ENCODE data around the gene ARID1B.

The ARID1B gene

GRCh38 chr6:156900292-156900691 lies 123.1 kb downstream of the ARID1B start:
- in situ Hi-C loops (cut with MboI; ENCODE audit: low sequenced_read_pairs): no loop called here

GRCh38 chr6:156901309-156902019 lies 124.3 kb downstream of the ARID1B start:
- in situ Hi-C loops (cut with MboI; ENCODE audit: low sequenced_read_pairs): no loop called here

- in situ Hi-C loops (cut with MboI; ENCODE audit: low sequenced_read_pairs): no loop called here
Measured at GRCh38 chr6:156902782-156903181, 125.6 kb downstream of the ARID1B start.

GRCh38 chr6:156904176-156904967 lies 127.2 kb downstream of the ARID1B start:
- in situ Hi-C loops (cut with MboI; ENCODE audit: low sequenced_read_pairs): no loop called here

- in situ Hi-C loops (cut with MboI; ENCODE audit: low sequenced_read_pairs): no loop called here
Measured at GRCh38 chr6:156905801-156906200, 128.6 kb downstream of the ARID1B start.

- in situ Hi-C loops (cut with MboI; ENCODE audit: low sequenced_read_pairs): no loop called here
Measured at GRCh38 chr6:156906451-156906850, 129.3 kb downstream of the ARID1B start.

GRCh38 chr6:156909212-156910010 lies 132.2 kb downstream of the ARID1B start:
- in situ Hi-C loops (cut with MboI; ENCODE audit: low sequenced_read_pairs): no loop called here

- in situ Hi-C loops (cut with MboI; ENCODE audit: low sequenced_read_pairs): no loop called here
Measured at GRCh38 chr6:156910011-156910334, 132.8 kb downstream of the ARID1B start.

GRCh38 chr6:156910938-156911337 lies 133.8 kb downstream of the ARID1B start:
- in situ Hi-C loops (cut with MboI; ENCODE audit: low sequenced_read_pairs): no loop called here

GRCh38 chr6:156911581-156911980 lies 134.4 kb downstream of the ARID1B start:
- in situ Hi-C loops (cut with MboI; ENCODE audit: low sequenced_read_pairs): no loop called here

GRCh38 chr6:156912431-156912830 lies 135.3 kb downstream of the ARID1B start:
- in situ Hi-C loops (cut with MboI; ENCODE audit: low sequenced_read_pairs): no loop called here

- in situ Hi-C loops (cut with MboI; ENCODE audit: low sequenced_read_pairs): no loop called here
Measured at GRCh38 chr6:156914181-156914580, 137.0 kb downstream of the ARID1B start.

GRCh38 chr6:156916130-156916801 lies 139.1 kb downstream of the ARID1B start:
- in situ Hi-C loops (cut with MboI; ENCODE audit: low sequenced_read_pairs): no loop called here

- in situ Hi-C loops (cut with MboI; ENCODE audit: low sequenced_read_pairs): no loop called here
Measured at GRCh38 chr6:156917213-156917612, 140.0 kb downstream of the ARID1B start.

- in situ Hi-C loops (cut with MboI; ENCODE audit: low sequenced_read_pairs): no loop called here
Measured at GRCh38 chr6:156918647-156919046, 141.5 kb downstream of the ARID1B start.

GRCh38 chr6:156919370-156919769 lies 142.2 kb downstream of the ARID1B start:
- in situ Hi-C loops (cut with MboI; ENCODE audit: low sequenced_read_pairs): no loop called here

- in situ Hi-C loops (cut with MboI; ENCODE audit: low sequenced_read_pairs): no loop called here
Measured at GRCh38 chr6:156919814-156920369, 142.7 kb downstream of the ARID1B start.

GRCh38 chr6:156924246-156924645 lies 147.1 kb downstream of the ARID1B start:
- in situ Hi-C loops (cut with MboI; ENCODE audit: low sequenced_read_pairs): no loop called here

- in situ Hi-C loops (cut with MboI; ENCODE audit: low sequenced_read_pairs): no loop called here
Measured at GRCh38 chr6:156925026-156925425, 147.8 kb downstream of the ARID1B start.

GRCh38 chr6:156925718-156926607 lies 148.8 kb downstream of the ARID1B start:
- in situ Hi-C loops (cut with MboI; ENCODE audit: low sequenced_read_pairs): no loop called here
